Measurements from ENCODE around the gene RAD9A.
A peak's percentile ranks its signal among the peaks of the same experiment; 100 is the strongest.

RAD9A gene

DNA sequence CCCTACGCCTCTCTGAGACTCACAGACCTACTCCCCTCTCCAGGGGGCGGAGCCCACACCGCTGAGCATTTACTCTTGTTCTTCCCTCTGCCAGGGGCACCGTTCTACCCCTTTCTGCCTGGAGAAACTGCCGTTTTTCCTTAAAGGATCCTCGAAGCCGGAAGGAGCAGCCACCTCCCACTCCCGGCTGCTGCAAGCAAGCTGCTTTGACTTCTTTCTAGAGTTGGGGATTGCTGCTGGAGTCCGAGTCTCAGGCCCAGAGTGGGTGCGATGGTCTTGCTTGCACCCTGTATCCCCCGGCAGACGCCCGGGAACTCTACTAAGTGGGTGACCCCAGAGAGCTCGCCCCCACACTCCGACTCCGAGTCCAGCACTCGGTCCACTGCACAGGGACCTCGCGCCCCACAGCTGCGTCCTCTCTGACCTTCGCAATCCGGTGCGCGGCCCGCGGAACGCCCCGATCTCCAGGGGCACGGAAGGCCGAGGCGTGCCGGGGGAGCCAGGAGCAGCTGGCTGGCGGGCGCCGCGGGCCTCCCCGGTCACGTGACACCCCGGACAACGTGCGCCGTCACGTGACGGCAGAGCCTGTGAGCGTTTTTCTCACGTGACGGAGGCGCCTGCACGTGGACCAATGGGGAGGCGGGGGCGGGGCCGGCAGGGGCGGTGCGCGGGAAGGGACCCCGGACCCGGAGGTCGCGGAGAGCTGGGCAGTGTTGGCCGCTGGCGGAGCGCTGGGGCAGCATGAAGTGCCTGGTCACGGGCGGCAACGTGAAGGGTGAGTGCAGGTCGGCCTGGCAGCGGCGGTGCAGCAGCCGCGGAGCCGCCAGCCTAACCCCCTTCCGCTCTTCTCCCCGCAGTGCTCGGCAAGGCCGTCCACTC, at the start of gene RAD9A:
Gene RAD9A (plus strand): TSS at position 683 of the 879 bp plus-strand sequence. CDS start 59 bp downstream, at position 742.
- peak; percentile 93 for DNase-seq

- no peak for DNase-seq
Measured at GRCh38 chr11:67344264-67344663, 47.5 kb upstream of the RAD9A start.

- no peak for DNase-seq
Measured at GRCh38 chr11:67345247-67345919, 46.4 kb upstream of the RAD9A start.

GRCh38 chr11:67345920-67346819, 45.6 kb upstream of the RAD9A start:
- peak; percentile 36 for DNase-seq

GRCh38 chr11:67347964-67348749, 43.6 kb upstream of the RAD9A start:
- DNase-seq = no peak

GRCh38 chr11:67349036-67349435, 42.8 kb upstream of the RAD9A start:
- DNase-seq = no peak

- DNase-seq = no peak
Measured at GRCh38 chr11:67349457-67349856, 42.3 kb upstream of the RAD9A start.

GRCh38 chr11:67349928-67350465, 41.8 kb upstream of the RAD9A start:
- DNase-seq = no peak

- peak; percentile 43 for DNase-seq
Measured at GRCh38 chr11:67351275-67352005, 40.3 kb upstream of the RAD9A start.

GRCh38 chr11:67352546-67353316, 39.1 kb upstream of the RAD9A start:
- no peak for DNase-seq

DNA sequence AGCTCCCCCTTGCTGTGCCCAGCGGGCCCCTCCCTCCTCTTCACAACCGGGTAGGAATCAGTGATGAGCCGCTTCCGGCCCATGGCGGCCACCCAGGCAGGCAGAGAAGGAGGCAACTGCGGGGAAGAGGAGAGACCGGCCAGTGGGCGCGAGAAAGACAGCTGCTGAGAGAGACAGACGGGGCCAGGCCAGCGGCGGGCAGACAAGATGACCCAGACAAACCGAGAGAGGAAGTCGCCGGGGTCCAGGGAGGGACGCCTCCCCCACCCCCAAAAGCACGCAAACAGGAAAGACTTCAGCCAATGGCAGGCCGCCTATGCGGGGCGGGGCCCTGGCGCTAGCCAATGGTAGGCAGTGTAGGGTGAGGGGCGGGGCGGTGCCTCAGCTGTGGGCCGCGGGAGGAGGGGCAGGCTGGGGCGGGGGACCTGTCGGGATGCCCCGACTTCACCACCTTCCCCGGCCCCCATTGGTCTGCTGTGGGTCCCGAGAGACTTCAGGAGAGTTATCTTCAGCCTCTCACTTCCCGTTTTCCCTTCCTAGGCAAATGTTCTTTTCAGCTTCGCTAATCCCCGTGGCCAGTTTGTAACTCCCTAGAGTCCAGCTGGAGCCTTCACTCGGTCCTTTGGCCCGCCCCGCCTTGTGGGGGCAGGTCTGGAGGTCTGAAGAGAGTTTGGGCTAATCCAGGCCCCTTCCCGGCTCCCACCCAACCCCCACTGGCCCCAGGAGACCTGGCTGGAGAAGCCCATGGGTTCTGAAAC, 38.3 kb upstream of the RAD9A start, which contains the start of gene POLD4:
Gene POLD4 (minus strand): TSS at position 230 of the 758 bp plus-strand sequence. CDS start 147 bp downstream, at position 83.
- peak; percentile 87 for DNase-seq

GRCh38 chr11:67354075-67355022, 37.4 kb upstream of the RAD9A start:
- no peak for DNase-seq

DNA sequence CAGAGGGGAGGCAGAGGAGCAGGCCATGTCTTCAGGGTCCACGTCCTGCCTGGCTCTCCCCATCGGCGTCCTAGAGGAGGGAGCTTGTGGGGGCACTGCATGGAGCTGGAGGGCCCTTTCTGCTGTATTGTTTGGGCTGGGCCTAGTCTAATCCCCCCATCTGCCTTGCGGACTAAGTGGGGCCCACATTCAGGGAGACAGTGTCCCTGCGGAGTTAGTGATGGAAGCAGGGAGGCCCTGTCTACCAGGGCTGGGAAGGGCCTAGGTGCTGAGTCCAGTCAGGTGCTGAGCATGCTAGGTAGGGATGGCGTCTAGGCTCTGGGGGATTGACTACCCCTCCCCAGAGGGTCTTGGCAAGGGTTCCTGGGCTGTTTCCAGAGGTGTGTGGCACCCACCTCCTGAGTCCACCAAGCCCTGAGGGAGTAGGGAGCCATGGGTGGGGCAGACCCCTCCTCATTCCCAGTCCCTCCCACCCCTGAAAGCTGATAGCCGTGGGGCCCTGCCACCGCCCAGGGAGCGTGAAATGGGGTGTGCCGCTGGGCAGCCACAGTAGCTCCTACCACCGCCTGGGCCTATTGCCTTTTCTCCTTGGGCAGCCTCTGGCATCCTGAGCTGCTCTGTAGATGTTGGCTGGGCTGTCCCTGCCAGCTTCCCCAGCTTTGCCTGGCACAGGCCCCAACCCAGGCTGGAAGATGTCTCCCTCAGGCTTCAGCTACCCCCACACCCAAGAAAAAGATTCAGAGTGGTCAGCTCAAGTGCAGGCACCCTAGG, 36.6 kb upstream of the RAD9A start:
- no peak for DNase-seq

DNA sequence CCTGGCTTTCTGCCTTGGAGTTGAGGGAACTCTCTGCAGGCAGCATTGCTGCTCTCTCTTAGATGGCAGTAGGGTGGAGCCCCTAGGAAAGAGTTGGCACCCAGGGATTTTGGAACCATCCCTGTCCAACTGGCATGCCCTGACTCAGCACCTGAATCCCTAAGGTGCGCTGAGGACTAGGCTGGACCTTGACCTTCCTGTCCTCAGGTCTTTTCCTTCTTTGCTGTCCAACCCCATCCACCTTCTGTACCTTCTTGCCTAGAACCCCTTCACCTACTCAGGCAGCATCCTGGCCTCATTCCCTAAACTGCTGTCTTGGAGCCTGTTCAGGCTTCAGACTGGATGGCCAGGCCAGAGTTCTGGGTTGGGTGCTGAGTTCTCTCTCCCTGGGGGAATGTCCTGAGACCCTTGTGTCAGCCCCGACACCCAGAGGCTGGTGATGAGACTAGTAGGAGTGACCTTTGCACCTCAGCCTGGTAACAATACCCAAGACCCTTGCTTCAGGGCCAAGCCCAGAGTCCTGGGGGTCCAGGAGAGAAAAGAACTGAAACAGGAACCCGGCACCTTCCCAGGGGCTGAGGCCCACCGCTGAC, 35.9 kb upstream of the RAD9A start:
- DNase-seq = no peak

DNA sequence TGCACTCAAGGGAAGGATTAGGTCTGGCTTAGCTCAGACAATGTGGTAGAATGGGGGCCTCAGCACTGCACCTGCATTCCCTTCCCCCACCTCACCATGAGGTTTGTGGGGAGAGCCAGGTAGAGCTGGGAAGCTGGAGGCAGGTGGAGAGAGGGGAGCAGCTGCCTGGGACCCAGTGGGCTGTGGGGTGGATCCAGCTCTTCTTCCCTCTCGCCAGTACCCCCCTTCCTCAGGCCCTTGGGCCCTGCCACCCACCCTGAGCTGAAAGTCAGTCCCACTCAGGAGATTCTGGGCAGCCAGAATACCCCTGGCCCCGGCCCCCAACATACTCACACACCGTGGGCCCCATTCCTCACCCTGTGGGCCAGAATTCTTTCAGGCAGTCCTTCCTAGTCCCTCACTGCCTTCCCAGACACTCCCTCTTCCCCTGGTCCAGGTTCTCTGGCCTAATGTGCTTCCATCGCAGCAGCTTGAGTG, 35.4 kb upstream of the RAD9A start:
- DNase-seq = no peak

GRCh38 chr11:67356864-67357561, 34.8 kb upstream of the RAD9A start:
- DNase-seq = peak; percentile 31
